Calu3 (cell line): Measurements from ENCODE around the gene PLB1. TPM values are rescaled to one million over a fixed set of nuclear protein-coding genes. Genes with fewer than 3 reads are reported as not detected.

Experiments used
- BruUV-seq: library from RNA; stranded (reverse); fragments of 400-500 nt; replicated peaks from 2 replicates; lab custom pipeline; 2021; lab: Mats Ljungman, UMichigan
- CTCF ChIA-PET: fragments of 300-600 bp; sonication (Branson Sonifier 250); formaldehyde crosslinking; loops from one replicate; lab custom pipeline; 2022; ENCODE audit warnings: antibody characterized with exemption; lab: Charles Lee
- DNase-seq: peaks from one replicate; pipeline ENCODE4 v3.0.0; 2022
- H3K27ac Mint-ChIP-seq: one replicate; pipeline ENCODE4 v1.8.0; 2022; ENCODE audit warnings: mixed read lengths; ENCODE audit not compliant: unreplicated experiment
- H3K27me3 Mint-ChIP-seq: one replicate; pipeline ENCODE4 v1.8.0; 2022; ENCODE audit warnings: mixed read lengths; ENCODE audit not compliant: unreplicated experiment
- H3K36me3 Mint-ChIP-seq: one replicate; pipeline ENCODE4 v1.8.0; 2022; ENCODE audit warnings: mild to moderate bottlenecking, moderate library complexity, mixed read lengths; ENCODE audit not compliant: insufficient read depth, unreplicated experiment
- H3K4me1 Mint-ChIP-seq: one replicate; pipeline ENCODE4 v1.8.0; 2022; ENCODE audit warnings: mild to moderate bottlenecking, low read depth, mixed read lengths; ENCODE audit not compliant: unreplicated experiment
- H3K4me3 Mint-ChIP-seq: one replicate; pipeline ENCODE4 v1.8.0; 2022; ENCODE audit warnings: mild to moderate bottlenecking, low read depth, moderate library complexity, mixed read lengths; ENCODE audit not compliant: unreplicated experiment
- H3K9me3 Mint-ChIP-seq: one replicate; pipeline ENCODE4 v1.8.0; 2022; ENCODE audit warnings: low read depth, mixed read lengths; ENCODE audit not compliant: unreplicated experiment
- CTCF ChIP-seq: fragments of 200-600 bp; IDR thresholded peaks from one replicate; pipeline ENCODE4 v1.8.0; 2022; ENCODE audit warnings: antibody characterized with exemption; ENCODE audit not compliant: unreplicated experiment
- intact Hi-C: fragments of 100-400 bp; cut with micrococcal nuclease; formaldehyde crosslinking; loops from one replicate; pipeline ENCODE4 v1.10.0; 2022; ENCODE audit not compliant: unreplicated experiment
- total RNA-seq: library from RNA; stranded (reverse); gene quantifications from 2 replicates; pipeline ENCODE4 v1.2.3, GENCODE V29; 2022

Gene PLB1
- total RNA-seq, 1 experiment from 2014 or later = 1.6 TPM

GRCh38 chr2:28534817-28535216, 39.0 kb downstream of the PLB1 start:
- no peaks in the 10 kb centered on the region for H3K9me3 Mint-ChIP-seq
- no TSS peak for BruUV-seq
- no peak overlapping the region for H3K4me3 Mint-ChIP-seq
- H3K4me1 Mint-ChIP-seq = no peaks in the 10 kb centered on the region
- TF ChIP-seq CTCF = no peak
- H3K27me3 Mint-ChIP-seq = peaks cover 32% of the 10 kb centered on the region
- no peak overlapping the region for H3K27ac Mint-ChIP-seq
- DNase-seq = no peak
- CTCF ChIA-PET = no interaction called here
- intact Hi-C loops = no loop called here
- no peaks in the 10 kb centered on the region for H3K36me3 Mint-ChIP-seq

- H3K9me3 Mint-ChIP-seq = no peaks in the 10 kb centered on the region
- intact Hi-C loops = no loop called here
- peaks cover 22% of the 10 kb centered on the region for H3K27me3 Mint-ChIP-seq
- no peak overlapping the region for H3K27ac Mint-ChIP-seq
- H3K4me3 Mint-ChIP-seq = no peak overlapping the region
- DNase-seq = no peak
- no peaks in the 10 kb centered on the region for H3K4me1 Mint-ChIP-seq
- CTCF ChIA-PET = no interaction called here
- no peak for TF ChIP-seq CTCF
- no peaks in the 10 kb centered on the region for H3K36me3 Mint-ChIP-seq
- no TSS peak for BruUV-seq
Observed at GRCh38 chr2:28538134-28538533, 42.3 kb downstream of the PLB1 start.

- TF ChIP-seq CTCF = no peak
- CTCF ChIA-PET = no interaction called here
- H3K4me3 Mint-ChIP-seq = no peak overlapping the region
- BruUV-seq = no TSS peak
- H3K27me3 Mint-ChIP-seq = peaks cover 16% of the 10 kb centered on the region
- no peak for DNase-seq
- no peaks in the 10 kb centered on the region for H3K36me3 Mint-ChIP-seq
- intact Hi-C loops = no loop called here
- H3K4me1 Mint-ChIP-seq = no peaks in the 10 kb centered on the region
- H3K9me3 Mint-ChIP-seq = no peaks in the 10 kb centered on the region
- no peak overlapping the region for H3K27ac Mint-ChIP-seq
Observed at GRCh38 chr2:28538652-28539051, 42.8 kb downstream of the PLB1 start.

GRCh38 chr2:28539118-28539541, 43.3 kb downstream of the PLB1 start:
- peaks cover 14% of the 10 kb centered on the region for H3K27me3 Mint-ChIP-seq
- intact Hi-C loops = no loop called here
- no peak overlapping the region for H3K27ac Mint-ChIP-seq
- BruUV-seq = no TSS peak
- no peak for TF ChIP-seq CTCF
- no peaks in the 10 kb centered on the region for H3K9me3 Mint-ChIP-seq
- CTCF ChIA-PET = no interaction called here
- no peak for DNase-seq
- H3K4me1 Mint-ChIP-seq = peaks cover 1% of the 10 kb centered on the region
- H3K36me3 Mint-ChIP-seq = no peaks in the 10 kb centered on the region
- H3K4me3 Mint-ChIP-seq = no peak overlapping the region
